Central memory CD4-positive, alpha-beta T cell (primary cell): ENCODE data around the gene PPP2R2C.

ENCODE experiments used
- DNase-seq: peaks from one replicate; pipeline ENCODE4 v3.0.0; 2022

Gene PPP2R2C

GRCh38 chr4:6324999-6325787 lies 147.2 kb downstream of the PPP2R2C start:
- no peak for DNase-seq

DNA sequence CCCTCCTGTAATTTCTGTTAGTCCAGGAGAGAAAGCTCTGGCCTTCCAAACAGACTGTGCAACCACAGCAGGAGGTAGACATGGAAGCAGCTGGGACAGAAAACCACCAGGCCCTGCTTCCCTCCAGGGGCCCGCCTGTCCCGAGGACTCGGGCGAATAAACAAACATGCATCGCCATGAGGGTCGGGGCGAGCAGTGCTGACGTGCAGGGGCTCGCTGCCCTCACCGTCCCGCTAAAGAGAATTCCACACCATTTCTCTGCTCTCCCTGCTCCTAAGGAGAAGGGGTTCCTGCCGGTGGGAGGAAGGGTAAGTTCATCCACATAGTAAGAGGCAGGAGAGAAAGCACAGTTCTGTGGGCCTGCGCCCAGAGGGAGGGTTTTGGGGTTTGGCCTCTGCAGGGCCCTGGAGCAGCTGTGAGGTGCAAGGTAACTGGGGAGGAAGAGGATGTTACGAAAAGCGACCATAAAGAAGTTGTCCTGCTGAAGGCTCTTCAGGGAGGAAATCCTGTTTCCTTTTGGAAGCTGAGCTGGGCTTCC lies 147.9 kb downstream of the PPP2R2C start:
- no peak for DNase-seq

DNA sequence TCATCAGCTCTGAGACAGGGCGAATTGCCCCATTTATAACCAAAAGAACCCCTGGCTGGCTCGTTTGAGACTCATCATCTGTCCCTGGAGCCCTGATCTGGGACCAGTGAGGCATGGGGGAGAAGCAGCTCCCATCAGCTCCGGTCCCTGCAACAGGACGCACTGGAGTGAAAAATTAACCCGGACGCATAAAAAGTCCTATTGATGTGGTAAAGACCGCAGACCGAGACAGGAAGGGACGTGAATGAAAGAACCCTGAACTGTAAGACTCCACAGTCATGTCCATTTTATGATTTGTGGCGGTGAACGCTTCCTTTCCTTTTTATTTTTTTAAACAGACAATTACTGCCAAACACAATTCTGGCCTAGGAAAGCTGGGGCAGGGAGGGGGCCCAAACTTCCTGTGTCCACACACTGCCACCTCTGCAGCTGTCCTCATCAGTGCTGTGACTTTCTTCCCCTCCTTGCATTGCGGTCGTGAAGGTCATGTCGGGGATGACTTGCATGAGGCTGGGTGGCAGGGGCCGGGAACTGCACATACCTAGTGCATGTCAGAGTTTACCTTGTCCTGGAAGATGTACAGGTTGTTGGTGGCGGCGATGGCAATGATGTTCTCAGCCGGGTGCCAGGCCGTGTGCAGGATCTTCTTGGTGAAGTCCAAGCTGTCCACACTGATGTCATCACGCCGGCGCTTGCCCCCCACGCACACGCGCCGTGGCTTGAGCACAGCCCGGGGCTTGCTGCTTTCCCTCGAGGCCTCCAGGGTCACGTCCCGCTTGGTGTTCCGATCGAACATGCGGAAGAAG lies 149.4 kb downstream of the PPP2R2C start:
- DNase-seq = no peak

GRCh38 chr4:6322067-6322760 lies 150.2 kb downstream of the PPP2R2C start:
- DNase-seq = no peak

- DNase-seq = no peak
Observed at GRCh38 chr4:6321361-6321760, 151.1 kb downstream of the PPP2R2C start.

GRCh38 chr4:6320663-6321062 lies 151.8 kb downstream of the PPP2R2C start:
- DNase-seq = no peak

DNA sequence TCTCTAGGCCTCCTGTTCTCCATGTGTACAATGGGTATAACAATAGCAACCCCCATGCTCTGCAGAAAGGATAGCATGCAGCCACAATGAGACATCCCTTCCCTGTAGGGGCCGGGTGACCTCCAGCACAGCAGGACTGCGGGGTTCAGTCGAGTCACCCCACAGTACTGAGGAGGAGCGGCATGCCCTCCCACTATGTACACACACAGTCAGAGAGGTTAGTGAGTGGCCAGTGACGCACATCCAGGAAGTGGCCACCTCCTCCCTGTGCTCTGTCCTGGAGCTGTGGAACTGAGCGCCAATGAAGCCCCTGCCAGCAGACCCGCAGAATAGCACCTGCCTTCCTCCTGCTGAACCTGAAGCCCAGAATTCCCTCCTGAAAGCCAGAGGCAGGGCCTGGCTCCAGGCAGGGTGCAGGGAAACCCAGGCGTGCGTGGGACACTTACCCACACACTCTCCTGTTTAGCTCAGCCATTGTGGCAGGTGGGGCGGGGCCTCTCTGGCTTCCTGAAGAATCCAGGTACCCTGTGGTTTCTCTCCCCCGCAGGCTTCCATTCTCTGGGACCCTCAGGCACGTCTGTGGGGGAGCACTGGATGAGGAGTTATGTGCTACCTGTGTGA lies 152.8 kb downstream of the PPP2R2C start:
- no peak for DNase-seq

- DNase-seq = no peak
Observed at GRCh38 chr4:6318206-6318605, 154.2 kb downstream of the PPP2R2C start.

DNA sequence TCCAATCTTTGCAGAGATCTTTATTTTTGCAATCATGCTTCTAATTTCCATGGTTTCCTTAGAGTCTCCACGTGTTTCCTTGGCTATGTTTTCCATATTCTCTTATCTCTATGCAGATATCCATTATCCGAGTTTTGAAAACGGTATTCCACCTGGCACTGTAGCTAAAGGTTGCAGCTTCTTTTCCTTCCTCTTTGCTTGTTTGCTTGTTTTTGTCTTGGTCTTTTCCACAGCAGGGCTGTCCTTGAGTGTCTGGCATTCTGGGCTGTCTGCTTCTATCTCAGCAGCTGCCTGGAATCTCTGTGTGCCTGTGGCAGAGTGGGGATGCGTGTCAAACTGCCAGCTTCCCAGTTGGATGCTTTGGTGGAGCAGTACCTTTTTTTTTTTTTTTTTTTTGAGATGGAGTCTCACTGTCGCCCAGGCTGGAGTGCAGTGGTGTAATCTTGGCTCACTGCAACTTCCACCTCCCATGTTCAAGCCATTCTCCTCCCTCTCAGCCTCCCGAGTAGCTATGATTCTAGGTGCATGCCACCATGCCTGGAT lies 155.9 kb downstream of the PPP2R2C start:
- no peak for DNase-seq

- DNase-seq = no peak
Observed at GRCh38 chr4:6313216-6313615, 159.2 kb downstream of the PPP2R2C start.

- no peak for DNase-seq
Observed at GRCh38 chr4:6309777-6310176, 162.6 kb downstream of the PPP2R2C start.

- DNase-seq = no peak
Observed at GRCh38 chr4:6308899-6309643, 163.3 kb downstream of the PPP2R2C start.

DNA sequence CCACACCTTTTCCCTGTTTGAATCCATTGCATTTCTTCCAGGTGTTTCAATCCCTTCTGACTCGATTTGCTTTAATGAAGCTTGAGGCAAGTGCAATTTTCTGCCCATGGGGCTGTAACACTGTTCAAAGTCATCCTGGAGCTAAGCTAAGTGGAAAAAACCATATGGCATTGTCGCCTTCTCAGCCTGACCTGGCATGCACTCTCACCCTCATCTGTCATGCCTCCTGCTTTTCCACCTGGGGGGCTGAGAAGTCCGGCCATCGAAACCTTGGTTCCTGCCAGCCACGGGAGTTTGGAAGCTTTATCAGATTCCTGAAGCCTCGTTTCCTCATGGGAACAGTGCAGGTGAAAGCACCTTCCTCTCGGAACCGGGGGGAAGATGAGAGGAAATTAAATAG lies 164.5 kb downstream of the PPP2R2C start:
- DNase-seq = no peak

- no peak for DNase-seq
Observed at GRCh38 chr4:6307230-6307629, 165.2 kb downstream of the PPP2R2C start.

DNA sequence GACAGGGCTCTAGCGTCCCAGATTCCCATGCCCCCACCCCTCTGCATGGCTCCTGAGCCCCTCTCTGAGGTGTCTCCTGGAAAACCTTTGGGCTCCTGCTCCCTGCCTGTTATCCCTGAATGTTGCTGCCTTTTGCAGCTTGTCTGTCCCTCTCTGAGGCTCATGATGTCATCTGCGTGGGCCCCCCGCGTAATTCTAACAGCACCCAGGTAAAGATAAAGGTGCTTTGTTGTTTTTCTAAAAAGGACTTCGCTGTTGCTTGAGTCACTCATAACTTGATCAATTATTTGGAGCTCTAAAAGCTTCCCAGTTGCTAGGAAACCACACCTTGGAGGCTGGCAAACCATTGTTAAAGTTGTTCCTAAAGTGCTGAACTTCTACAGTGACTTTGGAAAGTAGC lies 166.1 kb downstream of the PPP2R2C start:
- DNase-seq = no peak

GRCh38 chr4:6303943-6304342 lies 168.5 kb downstream of the PPP2R2C start:
- no peak for DNase-seq

- no peak for DNase-seq
Observed at GRCh38 chr4:6302869-6303268, 169.5 kb downstream of the PPP2R2C start.

- no peak for DNase-seq
Observed at GRCh38 chr4:6301732-6302442, 170.5 kb downstream of the PPP2R2C start.

- DNase-seq = no peak
Observed at GRCh38 chr4:6301051-6301731, 171.2 kb downstream of the PPP2R2C start.

DNA sequence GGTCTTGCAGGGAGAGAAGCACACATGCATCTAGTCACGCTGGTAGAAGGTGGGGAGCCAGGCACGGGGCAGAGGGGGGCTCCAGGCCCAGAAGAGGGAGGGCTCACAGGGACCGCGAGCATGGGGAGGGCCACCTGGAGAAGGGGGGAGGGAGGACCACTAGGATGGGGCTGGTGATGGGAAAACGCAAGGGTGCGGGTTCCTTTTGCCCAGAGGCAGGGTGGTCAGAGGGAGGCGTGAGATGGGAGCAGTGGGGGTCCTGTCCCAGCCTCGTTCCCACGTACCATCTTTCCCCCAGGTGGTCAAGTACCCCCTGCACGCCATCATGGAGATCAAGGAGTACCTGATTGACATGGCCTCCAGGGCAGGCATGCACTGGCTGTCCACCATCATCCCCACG lies 172.1 kb downstream of the PPP2R2C start:
- DNase-seq = no peak
